OCI-LY1 (cell line): ENCODE data around the gene ADAM8.

Experiments used
- H2AFZ ChIP-seq: fragments of 200-600 bp; sonication (generic), shearing (Covaris generic); 2 replicates; pipeline ENCODE4 v1.6.0; 2014; ENCODE audit warnings: antibody characterized with exemption, mild to moderate bottlenecking, low read length
- H3F3A ChIP-seq: fragments of 200-600 bp; sonication (generic), shearing (Covaris generic); 2 replicates; pipeline ENCODE4 v1.6.0; 2014; ENCODE audit warnings: mild to moderate bottlenecking, antibody characterized with exemption, low read length, moderate library complexity; ENCODE audit not compliant: insufficient read depth
- H3K27ac ChIP-seq: fragments of 200-600 bp; sonication (generic); 2 replicates; pipeline ENCODE4 v1.5.1; 2014; ENCODE audit warnings: low read length, mixed run types, mild to moderate bottlenecking, low read depth; ENCODE audit not compliant: poor library complexity, severe bottlenecking
- H3K27me3 ChIP-seq: fragments of 200-600 bp; sonication (generic); 2 replicates; pipeline ENCODE4 v1.6.0; 2014; ENCODE audit warnings: antibody characterized with exemption, mild to moderate bottlenecking, low read length, moderate library complexity; ENCODE audit not compliant: insufficient read depth
- H3K36me3 ChIP-seq: fragments of 200-600 bp; sonication (generic); 2 replicates; pipeline ENCODE4 v1.6.1; 2014; ENCODE audit warnings: mild to moderate bottlenecking, antibody characterized with exemption, low read length, moderate library complexity, mixed read lengths; ENCODE audit not compliant: insufficient read depth
- H3K4me1 ChIP-seq: fragments of 200-600 bp; sonication (generic); 2 replicates; pipeline ENCODE4 v1.5.1; 2014; ENCODE audit warnings: mild to moderate bottlenecking, low read length, moderate library complexity; ENCODE audit not compliant: insufficient read depth, severe bottlenecking
- H3K4me2 ChIP-seq: fragments of 200-600 bp; sonication (generic), shearing (Covaris generic); 2 replicates; pipeline ENCODE4 v1.6.1; 2014; ENCODE audit warnings: low read length
- H3K4me3 ChIP-seq: fragments of 200-600 bp; sonication (generic); 2 replicates; pipeline ENCODE4 v1.5.1; 2014; ENCODE audit warnings: low read length, low read depth, mild to moderate bottlenecking, mixed read lengths; ENCODE audit not compliant: poor library complexity, severe bottlenecking
- H3K79me2 ChIP-seq: fragments of 200-600 bp; shearing (Covaris generic); 2 replicates; pipeline ENCODE4 v1.6.1; 2016; ENCODE audit warnings: mixed run types, low read length, mixed read lengths; ENCODE audit not compliant: insufficient read depth
- H3K9ac ChIP-seq: fragments of 200-600 bp; sonication (generic), shearing (Covaris generic); 2 replicates; pipeline ENCODE4 v1.6.1; 2014; ENCODE audit warnings: mild to moderate bottlenecking, low read length, mixed read lengths
- H3K9me2 ChIP-seq: fragments of 200-600 bp; sonication (generic), shearing (Covaris generic); 2 replicates; pipeline ENCODE4 v1.6.1; 2014; ENCODE audit warnings: low read depth, mild to moderate bottlenecking, low read length, mixed read lengths
- H3K9me3 ChIP-seq: fragments of 200-600 bp; shearing (Covaris generic); 2 replicates; pipeline ENCODE4 v1.6.1; 2014; ENCODE audit warnings: low read length, mixed read lengths
- H4K20me1 ChIP-seq: fragments of 200-600 bp; sonication (generic), shearing (Covaris generic); 2 replicates; pipeline ENCODE4 v1.6.0; 2016; ENCODE audit warnings: mild to moderate bottlenecking, low read length; ENCODE audit not compliant: insufficient read depth
- EZH2 ChIP-seq: fragments of 200-600 bp; sonication (generic), shearing (Covaris generic); IDR thresholded peaks from 2 replicates; pipeline ENCODE4 v1.8.0; 2017; ENCODE audit warnings: borderline replicate concordance, mixed run types, mild to moderate bottlenecking, antibody characterized with exemption, low read length, moderate library complexity, mixed read lengths
- TF ChIP-seq, protein P1 (sequence below): fragments of 200-600 bp; sonication (generic), shearing (Covaris generic); IDR thresholded peaks from 2 replicates; pipeline ENCODE4 v1.5.1; 2017; ENCODE audit warnings: mild to moderate bottlenecking, antibody characterized with exemption, low read length, moderate library complexity, mixed read lengths

ADAM8 gene

GRCh38 chr10:133310789-133311188 is 34.1 kb upstream of the ADAM8 start:
- Histone ChIP-seq H2AFZ (no peak overlapping the region), H3F3A (no peaks in the 10 kb centered on the region), H3K27ac (no peak overlapping the region), H3K9me3 (no peaks in the 10 kb centered on the region), H3K4me3 (no peak overlapping the region), H3K27me3 (no peaks in the 10 kb centered on the region), H3K79me2 (no peaks in the 10 kb centered on the region), H3K4me2 (no peak overlapping the region), H3K9me2 (no peaks in the 10 kb centered on the region), H3K4me1 (peaks cover 30% of the 10 kb centered on the region), H4K20me1 (no peaks in the 10 kb centered on the region), H3K9ac (no peak overlapping the region), H3K36me3 (peaks cover 36% of the 10 kb centered on the region)
- TF ChIP-seq EZH2, result no peak
- TF ChIP-seq, protein P1, sequence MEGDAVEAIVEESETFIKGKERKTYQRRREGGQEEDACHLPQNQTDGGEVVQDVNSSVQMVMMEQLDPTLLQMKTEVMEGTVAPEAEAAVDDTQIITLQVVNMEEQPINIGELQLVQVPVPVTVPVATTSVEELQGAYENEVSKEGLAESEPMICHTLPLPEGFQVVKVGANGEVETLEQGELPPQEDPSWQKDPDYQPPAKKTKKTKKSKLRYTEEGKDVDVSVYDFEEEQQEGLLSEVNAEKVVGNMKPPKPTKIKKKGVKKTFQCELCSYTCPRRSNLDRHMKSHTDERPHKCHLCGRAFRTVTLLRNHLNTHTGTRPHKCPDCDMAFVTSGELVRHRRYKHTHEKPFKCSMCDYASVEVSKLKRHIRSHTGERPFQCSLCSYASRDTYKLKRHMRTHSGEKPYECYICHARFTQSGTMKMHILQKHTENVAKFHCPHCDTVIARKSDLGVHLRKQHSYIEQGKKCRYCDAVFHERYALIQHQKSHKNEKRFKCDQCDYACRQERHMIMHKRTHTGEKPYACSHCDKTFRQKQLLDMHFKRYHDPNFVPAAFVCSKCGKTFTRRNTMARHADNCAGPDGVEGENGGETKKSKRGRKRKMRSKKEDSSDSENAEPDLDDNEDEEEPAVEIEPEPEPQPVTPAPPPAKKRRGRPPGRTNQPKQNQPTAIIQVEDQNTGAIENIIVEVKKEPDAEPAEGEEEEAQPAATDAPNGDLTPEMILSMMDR, result no peak

DNA sequence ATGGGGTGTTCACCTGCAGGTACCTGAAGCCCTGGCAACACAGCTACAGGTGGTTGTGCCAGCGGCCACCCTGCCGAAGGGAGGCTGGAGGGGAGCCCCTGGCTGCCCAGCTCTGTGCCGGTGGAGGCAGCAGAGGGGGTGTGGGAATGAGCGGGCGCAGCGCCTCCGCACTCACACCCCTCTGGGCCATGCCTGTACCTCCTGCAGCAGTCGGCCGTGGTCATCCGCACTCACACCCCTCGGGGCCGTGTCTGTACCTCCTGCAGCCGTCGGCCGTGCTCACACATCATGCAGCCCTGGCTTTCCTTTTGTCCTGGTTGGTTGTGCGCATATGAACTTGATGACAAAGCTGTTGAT is 33.7 kb upstream of the ADAM8 start:
- Histone ChIP-seq H3K4me1 (peaks cover 34% of the 10 kb centered on the region), H3K36me3 (peaks cover 36% of the 10 kb centered on the region), H3K9ac (no peak overlapping the region), H3K79me2 (no peaks in the 10 kb centered on the region; the same call in 1 of the 2 replicates), H3K9me2 (no peaks in the 10 kb centered on the region), H3F3A (no peaks in the 10 kb centered on the region), H3K9me3 (no peaks in the 10 kb centered on the region), H3K27me3 (no peaks in the 10 kb centered on the region), H3K27ac (no peak overlapping the region), H4K20me1 (no peaks in the 10 kb centered on the region), H2AFZ (no peak overlapping the region), H3K4me3 (no peak overlapping the region), H3K4me2 (no peak overlapping the region)
- TF ChIP-seq, protein P1, result no peak
- no peak for TF ChIP-seq EZH2

GRCh38 chr10:133309720-133310398 is 33.2 kb upstream of the ADAM8 start:
- Histone ChIP-seq H3K9ac (no peak overlapping the region), H3K27me3 (no peaks in the 10 kb centered on the region), H4K20me1 (no peaks in the 10 kb centered on the region), H3K27ac (no peak overlapping the region), H3K4me2 (peak overlapping the region; percentile 54; the same call in 1 of the 2 replicates), H3K9me3 (no peaks in the 10 kb centered on the region), H3K79me2 (no peaks in the 10 kb centered on the region; the same call in 1 of the 2 replicates), H3K4me1 (peaks cover 35% of the 10 kb centered on the region), H3K9me2 (no peaks in the 10 kb centered on the region), H3F3A (no peaks in the 10 kb centered on the region), H2AFZ (no peak overlapping the region), H3K4me3 (no peak overlapping the region), H3K36me3 (peaks cover 36% of the 10 kb centered on the region)
- no peak for TF ChIP-seq EZH2
- TF ChIP-seq, protein P1, result no peak
